Endothelial cell of umbilical vein (primary cell): ENCODE results near the gene OR2A25. TPM values are rescaled to one million over a fixed set of nuclear protein-coding genes. Genes with fewer than 3 reads are reported as not detected.

ENCODE experiments used
- BruUV-seq: library from RNA; stranded (reverse); fragments of 400-500 nt; replicated peaks from 2 replicates; lab custom pipeline; 2021; lab: Mats Ljungman, UMichigan
- CTCF ChIA-PET: fragments of 300-600, 350-600 bp; sonication (Branson Sonifier 250); formaldehyde crosslinking; loops from one replicate; lab custom pipeline; 2021; ENCODE audit warnings: antibody characterized with exemption, inconsistent platforms; lab: Charles Lee
- POLR2A ChIA-PET: fragments of 300-600, 350-600 bp; sonication (Branson Sonifier 250); formaldehyde crosslinking; loops from one replicate; lab custom pipeline; 2021; ENCODE audit warnings: antibody characterized with exemption, inconsistent platforms; lab: Charles Lee
- DNase-seq: peaks from one replicate; pipeline ENCODE4 v3.0.0-alpha.2; 2011; ENCODE audit warnings: low read depth, low spot score
- FAIRE-seq: peaks from 2 replicates; lab custom pipeline; 2011; peaks lifted over from hg19 to GRCh38; lab: Jason Lieb, UNC
- H2AFZ ChIP-seq: 2 replicates; pipeline ENCODE4 v1.6.0; 2012; ENCODE audit warnings: low read depth, low read length, control low read depth, inconsistent platforms
- H3K27ac ChIP-seq: 2 replicates; pipeline ENCODE4 v1.5.1; 2011; ENCODE audit warnings: low read depth, mild to moderate bottlenecking, control low read depth, low read length, moderate library complexity; ENCODE audit not compliant: insufficient read depth
- H3K27me3 ChIP-seq, 2 experiments: 2 replicates each; pipeline versions ENCODE4 v1.6.0 to v1.6.1; 2011; ENCODE audit warnings: low read length in 2 of 2, mixed read lengths in 1 of 2; ENCODE audit not compliant: control insufficient read depth in 2 of 2, insufficient read depth in 2 of 2
- H3K36me3 ChIP-seq, 2 experiments: 2 replicates in 1 of 2; 3 replicates in 1 of 2; pipeline ENCODE4 v1.5.1; 2011; ENCODE audit warnings: low read length in 2 of 2, mild to moderate bottlenecking in 1 of 2, moderate library complexity in 1 of 2; ENCODE audit not compliant: control insufficient read depth in 2 of 2, insufficient read depth in 2 of 2; ENCODE audit errors: extremely low read depth in 1 of 2
- H3K4me1 ChIP-seq: 3 replicates; pipeline ENCODE4 v1.5.1; 2011; ENCODE audit warnings: mild to moderate bottlenecking, low read length; ENCODE audit not compliant: control insufficient read depth, insufficient read depth; ENCODE audit errors: extremely low read depth
- H3K4me2 ChIP-seq: 2 replicates; pipeline ENCODE4 v1.6.1; 2011; ENCODE audit warnings: low read length, control low read depth, mixed read lengths; ENCODE audit not compliant: insufficient read depth
- H3K4me3 ChIP-seq, 3 experiments: fragments of 200-600 bp in 1 of 3; sonication (generic), shearing (Covaris generic) in 1 of 3; replicated peaks in 1 of 3; 2 replicates each; pipeline ENCODE4 v1.5.1; 2011 to 2016; ENCODE audit warnings: control low read depth in 3 of 3, low read length in 3 of 3, mild to moderate bottlenecking in 2 of 3, inconsistent platforms in 1 of 3, low read depth in 1 of 3, moderate library complexity in 1 of 3; ENCODE audit not compliant: insufficient read depth in 1 of 3
- H3K79me2 ChIP-seq: 2 replicates; pipeline ENCODE4 v1.6.0; 2012; ENCODE audit warnings: low read length, inconsistent platforms; ENCODE audit not compliant: control insufficient read depth, insufficient read depth
- H3K9ac ChIP-seq: replicated peaks from 2 replicates; pipeline ENCODE3; 2011; ENCODE audit warnings: low read length, control low read depth; ENCODE audit not compliant: insufficient read depth; ENCODE audit errors: extremely low read depth
- H3K9me1 ChIP-seq: replicated peaks from 3 replicates; pipeline ENCODE4 v1.6.0; 2011; ENCODE audit warnings: mild to moderate bottlenecking, low read length; ENCODE audit not compliant: control insufficient read depth, insufficient read depth; ENCODE audit errors: extremely low read depth
- H3K9me3 ChIP-seq: replicated peaks from 2 replicates; pipeline ENCODE4 v1.5.1; 2012; ENCODE audit warnings: low read length, inconsistent platforms; ENCODE audit not compliant: control insufficient read depth, insufficient read depth
- H4K20me1 ChIP-seq: replicated peaks from 2 replicates; pipeline ENCODE3; 2011; ENCODE audit warnings: mild to moderate bottlenecking, low read length; ENCODE audit not compliant: control insufficient read depth, insufficient read depth; ENCODE audit errors: extremely low read depth
- EZH2 ChIP-seq: IDR thresholded peaks from 2 replicates; pipeline ENCODE4 v1.6.1; 2012; ENCODE audit warnings: borderline replicate concordance, low read depth, mild to moderate bottlenecking, moderate library complexity, low read length, inconsistent platforms; ENCODE audit not compliant: severe bottlenecking
- FOS ChIP-seq: IDR thresholded peaks from 2 replicates; pipeline ENCODE4 v1.6.1; 2011; ENCODE audit warnings: mild to moderate bottlenecking, low read length, moderate library complexity, borderline replicate concordance; ENCODE audit not compliant: insufficient read depth
- GATA2 ChIP-seq: IDR thresholded peaks from 2 replicates; pipeline ENCODE4 v1.7.0; 2011; ENCODE audit warnings: low read depth, mild to moderate bottlenecking, moderate library complexity, mixed read lengths, low read length; ENCODE audit not compliant: insufficient read length, insufficient read depth
- JUN ChIP-seq: IDR thresholded peaks from 2 replicates; pipeline ENCODE4 v1.6.1; 2011; ENCODE audit warnings: borderline replicate concordance, low read depth; ENCODE audit not compliant: insufficient read length, insufficient read depth
- MYC ChIP-seq: IDR thresholded peaks from one replicate; pipeline ENCODE4 v1.6.1; 2011; ENCODE audit warnings: mild to moderate bottlenecking, low read depth, low read length
- POLR2A ChIP-seq: IDR thresholded peaks from 2 replicates; pipeline ENCODE4 v1.6.1; 2012; ENCODE audit warnings: low read depth, mild to moderate bottlenecking, control low read depth, low read length
- POLR2AphosphoS5 ChIP-seq: IDR thresholded peaks from 2 replicates; pipeline ENCODE4 v1.6.1; 2012; ENCODE audit warnings: low read depth, mild to moderate bottlenecking, control low read depth, low read length, moderate library complexity; ENCODE audit not compliant: insufficient read depth
- dilution Hi-C: fragments of 300-500 bp; cut with MboI; formaldehyde crosslinking; loops from one replicate; pipeline ENCODE4 v1.15.0; 2019; ENCODE audit warnings: low sequenced_read_pairs; ENCODE audit not compliant: extremely low pct_ligation_motif_present
- intact Hi-C: fragments of 100-400 bp; cut with micrococcal nuclease; formaldehyde crosslinking; loops from one replicate; pipeline ENCODE4 v1.10.0; 2022
- polyA plus RNA-seq, 4 experiments: library from polyadenylated mRNA; depleted of rRNA in 3 of 4; stranded (reverse) in 3 of 4; unstranded in 1 of 4; fragments of >200 nt; gene quantifications; 2 replicates each; pipeline versions ENCODE4 v1.2.1 to v1.2.3, GENCODE V29; 2011 to 2012; ENCODE audit warnings: missing spikeins in 1 of 4
- total RNA-seq: library from RNA; stranded (reverse); gene quantifications from 2 replicates; pipeline ENCODE4 v1.2.3, GENCODE V29; 2021
- TF ChIP-seq, protein P1 (sequence below), 2 donors: IDR thresholded peaks; 1 replicate in 1 of 2; 2 replicates in 1 of 2; pipeline ENCODE4 v1.5.1; 2011; ENCODE audit warnings: low read length in 2 of 2, mild to moderate bottlenecking in 2 of 2, moderate library complexity in 2 of 2, control low read depth in 1 of 2, inconsistent platforms in 1 of 2, low read depth in 1 of 2; ENCODE audit not compliant: insufficient read depth in 1 of 2; ENCODE audit errors: extremely low read depth in 1 of 2
- TF ChIP-seq, protein P2 (sequence below): IDR thresholded peaks from 2 replicates; pipeline ENCODE4 v1.6.1; 2011; ENCODE audit not compliant: insufficient read depth, insufficient read length

The OR2A25 gene
- total and polyA plus RNA-seq, 2 donors (not counting 3 experiments of a cell fraction or from before 2014, with no cell fraction given), result not detected

GRCh38 chr7:144022169-144022568 is 47.4 kb upstream of the OR2A25 start:
- intact Hi-C loops, result no loop called here
- no peaks in the 10 kb centered on the region for H3K79me2 ChIP-seq
- no TSS peak for BruUV-seq
- dilution Hi-C loops, result no loop called here
- TF ChIP-seq JUN (no peak), POLR2A (no peak), GATA2 (no peak)
- CTCF ChIA-PET, result interaction anchor here (2.0 kb wide), 1 partner anchor 285 kb away, joined by 6 read pairs; no protein-coding TSS in a partner anchor
- H3K27ac ChIP-seq, result no peak overlapping the region
- H3K4me2 ChIP-seq, result no peak overlapping the region
- no peaks in the 10 kb centered on the region for H3K9me3 ChIP-seq
- no peaks in the 10 kb centered on the region for H3K27me3 ChIP-seq
- POLR2A ChIA-PET, result no interaction called here
- DNase-seq, result no peak
- no peak for FAIRE-seq
- H2AFZ ChIP-seq, result no peak overlapping the region
- H3K4me3 ChIP-seq, result no peak overlapping the region
- no peak overlapping the region for H3K9ac ChIP-seq
- H4K20me1 ChIP-seq, result no peaks in the 10 kb centered on the region
- no peaks in the 10 kb centered on the region for H3K36me3 ChIP-seq
- H3K9me1 ChIP-seq, result no peaks in the 10 kb centered on the region
- H3K4me1 ChIP-seq, result no peaks in the 10 kb centered on the region

- Histone ChIP-seq H3K9me1 (no peaks in the 10 kb centered on the region), H3K79me2 (no peaks in the 10 kb centered on the region), H3K4me3 (no peak overlapping the region), H3K4me1 (no peaks in the 10 kb centered on the region), H2AFZ (no peak overlapping the region), H3K27ac (no peak overlapping the region), H4K20me1 (no peaks in the 10 kb centered on the region), H3K9ac (no peak overlapping the region), H3K27me3 (no peaks in the 10 kb centered on the region), H3K36me3 (no peaks in the 10 kb centered on the region), H3K9me3 (no peaks in the 10 kb centered on the region), H3K4me2 (no peak overlapping the region)
- DNase-seq, result no peak
- intact Hi-C loops (no loop called here), dilution Hi-C loops (no loop called here)
- no peak for FAIRE-seq
- TF ChIP-seq JUN, result no peak
- no peak for TF ChIP-seq GATA2
- TF ChIP-seq, protein P1, sequence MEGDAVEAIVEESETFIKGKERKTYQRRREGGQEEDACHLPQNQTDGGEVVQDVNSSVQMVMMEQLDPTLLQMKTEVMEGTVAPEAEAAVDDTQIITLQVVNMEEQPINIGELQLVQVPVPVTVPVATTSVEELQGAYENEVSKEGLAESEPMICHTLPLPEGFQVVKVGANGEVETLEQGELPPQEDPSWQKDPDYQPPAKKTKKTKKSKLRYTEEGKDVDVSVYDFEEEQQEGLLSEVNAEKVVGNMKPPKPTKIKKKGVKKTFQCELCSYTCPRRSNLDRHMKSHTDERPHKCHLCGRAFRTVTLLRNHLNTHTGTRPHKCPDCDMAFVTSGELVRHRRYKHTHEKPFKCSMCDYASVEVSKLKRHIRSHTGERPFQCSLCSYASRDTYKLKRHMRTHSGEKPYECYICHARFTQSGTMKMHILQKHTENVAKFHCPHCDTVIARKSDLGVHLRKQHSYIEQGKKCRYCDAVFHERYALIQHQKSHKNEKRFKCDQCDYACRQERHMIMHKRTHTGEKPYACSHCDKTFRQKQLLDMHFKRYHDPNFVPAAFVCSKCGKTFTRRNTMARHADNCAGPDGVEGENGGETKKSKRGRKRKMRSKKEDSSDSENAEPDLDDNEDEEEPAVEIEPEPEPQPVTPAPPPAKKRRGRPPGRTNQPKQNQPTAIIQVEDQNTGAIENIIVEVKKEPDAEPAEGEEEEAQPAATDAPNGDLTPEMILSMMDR (IDR thresholded peaks at IDR 0.05; ENCODE audit: extremely low read depth in 1 of 2, insufficient read depth in 1 of 2, low read depth in 1 of 2, low read length in 2 of 2), result no peak
- no peak for TF ChIP-seq EZH2
- no peak for TF ChIP-seq POLR2AphosphoS5
- TF ChIP-seq, protein P2, sequence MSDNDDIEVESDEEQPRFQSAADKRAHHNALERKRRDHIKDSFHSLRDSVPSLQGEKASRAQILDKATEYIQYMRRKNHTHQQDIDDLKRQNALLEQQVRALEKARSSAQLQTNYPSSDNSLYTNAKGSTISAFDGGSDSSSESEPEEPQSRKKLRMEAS, result no peak
- TF ChIP-seq MYC, result no peak
- TF ChIP-seq FOS, result no peak
- no peak for TF ChIP-seq POLR2A
- no TSS peak for BruUV-seq
- ChIA-PET POLR2A (no interaction called here), CTCF (interaction anchor here (2.0 kb wide), 1 partner anchor 286 kb away, joined by 6 read pairs; no protein-coding TSS in a partner anchor)
Measured at GRCh38 chr7:144023171-144023827, 46.3 kb upstream of the OR2A25 start.
